Osteocyte (in vitro differentiated cells): ENCODE results near the gene NRXN3. TPM values are rescaled to one million over a fixed set of nuclear protein-coding genes. Genes with fewer than 3 reads are reported as not detected.

Source experiments
- DNase-seq: peaks from one replicate; pipeline ENCODE4 v3.0.0; 2021; ENCODE audit warnings: mixed read lengths; ENCODE audit not compliant: unreplicated experiment; ENCODE audit errors: extremely low spot score
- H3K27ac Mint-ChIP-seq: one replicate; pipeline ENCODE4 v1.8.0; 2021; ENCODE audit warnings: mild to moderate bottlenecking, mixed read lengths; ENCODE audit not compliant: unreplicated experiment
- H3K27me3 Mint-ChIP-seq: one replicate; pipeline ENCODE4 v1.8.0; 2021; ENCODE audit warnings: mixed read lengths; ENCODE audit not compliant: unreplicated experiment
- H3K36me3 Mint-ChIP-seq: one replicate; pipeline ENCODE4 v1.8.0; 2021; ENCODE audit warnings: mixed read lengths; ENCODE audit not compliant: unreplicated experiment
- H3K4me1 Mint-ChIP-seq: one replicate; pipeline ENCODE4 v1.8.0; 2021; ENCODE audit warnings: mixed read lengths; ENCODE audit not compliant: unreplicated experiment
- H3K4me3 Mint-ChIP-seq: one replicate; pipeline ENCODE4 v1.8.0; 2021; ENCODE audit warnings: mild to moderate bottlenecking, moderate library complexity, mixed read lengths; ENCODE audit not compliant: unreplicated experiment
- H3K9me3 Mint-ChIP-seq: one replicate; pipeline ENCODE4 v1.8.0; 2021; ENCODE audit warnings: mixed read lengths; ENCODE audit not compliant: unreplicated experiment
- CTCF ChIP-seq: fragments of 200-600 bp; sonication (generic); IDR thresholded peaks from 2 replicates; pipeline ENCODE4 v1.5.0; 2021; ENCODE audit warnings: antibody characterized with exemption, mild to moderate bottlenecking, moderate library complexity
- total RNA-seq: library from RNA; stranded (reverse); gene quantifications from 2 replicates; pipeline ENCODE4 v1.2.1, GENCODE V29; 2021

Gene NRXN3
- total RNA-seq, 1 donor from 2014 or later = 26.5 TPM

DNA sequence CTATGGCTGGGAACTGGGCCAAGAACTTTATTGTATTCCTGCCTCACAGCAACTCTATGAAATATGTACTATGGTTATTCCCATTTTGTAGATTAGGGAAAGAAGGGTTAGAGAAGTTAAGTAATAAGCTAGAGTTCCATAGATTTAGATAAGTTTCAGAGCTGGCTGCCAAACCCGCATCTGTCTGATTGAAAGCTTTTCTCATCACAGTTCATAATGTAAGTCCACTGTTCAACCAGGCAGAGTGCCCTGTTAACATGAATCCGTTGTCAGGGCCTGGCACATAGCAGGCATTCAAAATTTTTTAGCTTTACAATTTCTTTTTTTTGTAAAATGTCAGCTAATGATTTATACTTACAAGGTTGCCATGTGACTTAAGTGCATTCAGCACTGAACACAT, 467.3 kb downstream of the NRXN3 start:
- TF ChIP-seq CTCF = no peak
- Mint-ChIP-seq H3K36me3 (no peaks in the 10 kb centered on the region), H3K4me1 (no peaks in the 10 kb centered on the region)

GRCh38 chr14:78637908-78638475, 467.8 kb downstream of the NRXN3 start:
- H3K36me3 Mint-ChIP-seq = no peaks in the 10 kb centered on the region

More for the DNA sequence above, 467.3 kb downstream of the NRXN3 start:
- Mint-ChIP-seq H3K4me3 (no peak overlapping the region), H3K27ac (no peak overlapping the region), H3K27me3 (no peaks in the 10 kb centered on the region), H3K9me3 (peaks cover 1% of the 10 kb centered on the region)
- DNase-seq = no peak

DNA sequence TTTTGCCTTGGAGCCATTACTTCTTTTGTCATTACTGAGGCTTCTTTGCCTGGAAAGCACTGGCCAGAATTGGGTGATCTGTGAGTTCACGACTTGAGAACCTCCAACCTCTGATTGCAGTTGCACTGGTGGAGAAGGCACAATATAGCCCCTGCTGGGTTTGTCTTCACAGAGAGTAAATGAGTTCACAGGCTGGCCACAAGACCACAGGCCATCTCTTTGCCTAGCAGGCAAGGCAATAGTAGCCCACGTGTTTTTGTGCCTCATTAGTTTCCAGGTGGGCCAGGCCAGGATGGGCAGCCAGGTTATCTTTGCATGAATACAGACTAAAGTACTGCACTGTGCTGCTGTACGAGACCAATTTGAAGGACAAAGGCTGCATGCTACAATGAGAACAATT, 468.8 kb downstream of the NRXN3 start:
- H3K4me1 Mint-ChIP-seq = no peaks in the 10 kb centered on the region
- no peak overlapping the region for H3K4me3 Mint-ChIP-seq
- no peaks in the 10 kb centered on the region for H3K27me3 Mint-ChIP-seq
- H3K9me3 Mint-ChIP-seq = peaks cover 9% of the 10 kb centered on the region
- no peak overlapping the region for H3K27ac Mint-ChIP-seq
- TF ChIP-seq CTCF = no peak
- no peaks in the 10 kb centered on the region for H3K36me3 Mint-ChIP-seq
- no peak for DNase-seq

More at GRCh38 chr14:78637908-78638475, 467.8 kb downstream of the NRXN3 start:
- no peak overlapping the region for H3K27ac Mint-ChIP-seq
- no peaks in the 10 kb centered on the region for H3K4me1 Mint-ChIP-seq
- TF ChIP-seq CTCF = no peak
- H3K9me3 Mint-ChIP-seq = peaks cover 6% of the 10 kb centered on the region
- H3K27me3 Mint-ChIP-seq = no peaks in the 10 kb centered on the region
- no peak for DNase-seq
- no peak overlapping the region for H3K4me3 Mint-ChIP-seq

DNA sequence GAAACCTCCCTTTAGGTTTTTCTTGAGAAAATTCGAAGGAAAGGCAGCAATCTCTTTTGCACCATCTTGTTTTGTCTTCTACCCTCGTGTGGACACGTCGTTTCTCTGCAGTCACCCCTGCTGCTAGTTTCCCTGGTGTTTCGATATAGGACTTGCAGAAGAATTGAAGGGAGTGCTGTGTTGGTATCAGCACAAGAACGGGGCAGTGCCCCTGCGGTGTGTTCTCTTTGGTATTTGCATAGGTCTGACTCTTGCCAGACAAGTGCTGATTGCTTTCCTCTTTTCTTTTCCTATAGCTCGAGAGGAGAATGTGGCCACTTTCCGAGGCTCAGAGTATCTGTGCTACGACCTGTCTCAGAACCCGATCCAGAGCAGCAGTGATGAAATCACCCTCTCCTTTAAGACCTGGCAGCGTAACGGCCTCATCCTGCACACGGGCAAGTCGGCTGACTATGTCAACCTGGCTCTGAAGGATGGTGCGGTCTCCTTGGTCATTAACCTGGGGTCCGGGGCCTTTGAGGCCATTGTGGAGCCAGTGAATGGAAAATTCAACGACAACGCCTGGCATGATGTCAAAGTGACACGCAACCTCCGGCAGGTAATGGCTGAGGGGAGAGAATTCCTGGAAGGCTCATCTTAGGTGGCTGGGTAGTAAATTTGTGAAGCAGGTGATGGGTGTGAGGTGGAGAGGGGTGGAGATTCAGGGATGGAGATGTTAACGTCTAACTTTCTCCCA, 474.8 kb downstream of the NRXN3 start:
- no peaks in the 10 kb centered on the region for H3K4me1 Mint-ChIP-seq
- no peak overlapping the region for H3K27ac Mint-ChIP-seq
- no peaks in the 10 kb centered on the region for H3K27me3 Mint-ChIP-seq
- no peak for TF ChIP-seq CTCF
- no peak overlapping the region for H3K4me3 Mint-ChIP-seq
- no peak for DNase-seq
- H3K36me3 Mint-ChIP-seq = no peaks in the 10 kb centered on the region
- H3K9me3 Mint-ChIP-seq = peaks cover 9% of the 10 kb centered on the region

DNA sequence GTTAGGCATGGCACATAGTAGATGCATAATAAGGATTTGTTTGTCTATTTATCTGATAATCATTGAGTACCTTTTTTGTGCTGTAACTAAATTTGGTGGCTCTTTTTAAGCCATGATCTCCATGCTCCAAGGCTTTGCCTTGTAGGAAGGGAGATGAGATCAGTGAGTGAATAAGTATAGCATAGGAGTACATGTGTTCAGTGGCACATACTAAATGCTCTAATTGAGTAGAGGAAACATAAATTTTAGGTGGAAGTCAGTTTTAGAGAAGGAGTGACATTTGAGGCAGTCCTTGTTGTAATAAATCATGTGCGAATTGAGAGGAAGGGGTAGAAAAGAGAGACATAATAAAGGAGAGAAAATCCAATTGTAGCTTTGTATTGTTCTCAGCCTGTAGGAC, 482.6 kb downstream of the NRXN3 start:
- Mint-ChIP-seq H3K27ac (no peak overlapping the region), H3K4me3 (no peak overlapping the region)

More for the DNA sequence above, 482.6 kb downstream of the NRXN3 start:
- H3K4me1 Mint-ChIP-seq = no peaks in the 10 kb centered on the region
- no peak for TF ChIP-seq CTCF
- no peaks in the 10 kb centered on the region for H3K36me3 Mint-ChIP-seq
- DNase-seq = no peak
- no peaks in the 10 kb centered on the region for H3K27me3 Mint-ChIP-seq
- H3K9me3 Mint-ChIP-seq = no peaks in the 10 kb centered on the region
